ENCODE measurements around the gene G2E3.

- TF ChIP-seq MAFK (IDR thresholded peaks at IDR 0.05; ENCODE audit: low read depth, low read length) (no peak), CTCF (conservative IDR thresholded peaks at IDR 0.05; ENCODE audit: low read depth, low read length) (no peak), POLR2A (IDR thresholded peaks at IDR 0.05; ENCODE audit: low read depth, low read length) (no peak), FOS (IDR thresholded peaks at IDR 0.05; ENCODE audit: low read depth, low read length) (no peak), USF2 (IDR thresholded peaks at IDR 0.05; ENCODE audit: low read depth, low read length) (no peak), CEBPB (IDR thresholded peaks at IDR 0.05; ENCODE audit: low read depth, low read length) (no peak), MAZ (IDR thresholded peaks at IDR 0.05; ENCODE audit: borderline replicate concordance, low read depth, low read length) (no peak), RCOR1 (IDR thresholded peaks at IDR 0.05; ENCODE audit: insufficient replicate concordance, low read length) (no peak), RFX5 (IDR thresholded peaks at IDR 0.05; ENCODE audit: low read depth, low read length) (no peak), RAD21 (IDR thresholded peaks at IDR 0.05; ENCODE audit: low read length) (no peak)
Measured at GRCh38 chr14:30621354-30621939, 62.5 kb downstream of the G2E3 start.

All from IMR-90 (cell line).